HG03432 (cell line): Measurements from ENCODE around the gene ZNF22.
A peak's percentile ranks its signal among the peaks of the same experiment; 100 is the strongest.
"Not testable (repeated sequence)": the region's sequence is repeated elsewhere in the genome, so short reads cannot be mapped to it uniquely, and the experiment has no call there.

ENCODE experiments used
- ATAC-seq: cut with Tn5 transposase; IDR thresholded peaks from one replicate; pipeline ENCODE4 v1.9.1; 2021; ENCODE audit warnings: mild to moderate bottlenecking, moderate library complexity; ENCODE audit not compliant: unreplicated experiment

ZNF22 gene

DNA sequence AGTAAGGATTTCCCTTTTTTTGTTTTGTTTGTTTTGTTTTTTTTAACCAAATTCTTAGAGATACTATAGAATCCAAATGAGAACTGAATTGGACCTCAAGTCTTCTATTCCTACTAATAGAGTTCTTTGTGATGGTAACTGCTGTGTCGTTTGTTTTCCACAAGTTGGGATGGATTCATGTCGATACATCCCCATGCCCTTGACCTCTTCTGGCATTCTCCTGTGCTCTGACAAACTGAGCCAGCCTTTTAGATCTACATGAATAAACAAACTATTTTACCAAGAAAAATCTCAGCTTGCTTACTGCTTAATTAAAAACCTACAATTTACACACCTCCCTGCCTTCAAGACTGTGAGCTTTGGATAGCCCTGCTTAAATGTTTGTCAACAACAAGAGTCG lies 3.9 kb downstream of the ZNF22 start:
- ATAC-seq = no peak

DNA sequence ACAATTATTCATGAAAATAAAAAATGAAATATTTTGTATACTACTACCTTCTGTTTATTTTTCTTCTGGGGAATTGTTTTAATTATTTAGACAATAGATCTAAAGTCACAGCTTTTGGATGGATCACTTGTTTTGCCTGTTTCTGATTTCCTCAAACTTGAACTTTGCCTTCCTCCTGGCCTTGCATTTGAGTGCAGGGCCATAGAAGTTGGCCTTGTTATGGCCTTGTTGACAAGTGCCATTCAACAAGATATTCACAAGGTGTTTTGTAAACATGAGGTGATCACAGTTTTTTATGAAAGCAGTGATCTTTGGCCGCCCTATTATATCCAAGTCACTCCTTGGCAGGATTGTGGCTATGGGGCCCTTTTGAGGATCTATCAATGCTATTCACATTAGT lies 4.6 kb downstream of the ZNF22 start:
- no peak for ATAC-seq

- no peak for ATAC-seq
These were observed 5.7 kb downstream of the ZNF22 start for GRCh38 chr10:45006276-45007030.

DNA sequence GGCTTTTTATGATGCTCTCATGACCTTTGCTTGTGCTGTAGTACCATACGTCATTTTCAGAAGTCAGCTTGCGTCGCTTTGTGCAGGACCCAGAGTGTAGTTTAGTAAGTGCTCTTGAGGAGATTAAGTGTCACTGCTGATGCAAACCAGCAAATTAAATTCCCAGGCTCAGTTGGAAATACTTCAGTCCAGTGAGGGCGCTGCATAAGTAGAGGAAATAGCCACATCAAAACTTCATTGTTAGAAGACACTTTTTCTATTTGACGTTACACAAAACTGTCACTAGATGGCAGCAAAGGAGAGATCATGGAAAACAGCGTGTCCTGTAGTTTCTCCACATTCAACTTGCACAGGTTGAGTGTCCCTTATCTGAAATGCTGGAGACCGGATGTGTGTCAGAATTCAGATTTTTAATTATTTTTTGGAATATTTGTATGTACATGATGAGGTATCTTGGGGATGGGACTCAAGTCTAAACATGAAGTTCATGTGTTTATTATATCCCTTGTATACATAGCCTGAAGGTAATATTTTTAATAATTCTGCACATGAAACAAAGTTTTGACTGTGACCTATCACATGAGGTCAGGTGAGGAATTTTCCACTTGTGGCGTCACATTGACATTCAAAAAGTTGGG lies 7.9 kb downstream of the ZNF22 start:
- peak; percentile 86 for ATAC-seq

GRCh38 chr10:45014557-45014956 lies 13.8 kb downstream of the ZNF22 start:
- ATAC-seq = not testable (repeated sequence)

DNA sequence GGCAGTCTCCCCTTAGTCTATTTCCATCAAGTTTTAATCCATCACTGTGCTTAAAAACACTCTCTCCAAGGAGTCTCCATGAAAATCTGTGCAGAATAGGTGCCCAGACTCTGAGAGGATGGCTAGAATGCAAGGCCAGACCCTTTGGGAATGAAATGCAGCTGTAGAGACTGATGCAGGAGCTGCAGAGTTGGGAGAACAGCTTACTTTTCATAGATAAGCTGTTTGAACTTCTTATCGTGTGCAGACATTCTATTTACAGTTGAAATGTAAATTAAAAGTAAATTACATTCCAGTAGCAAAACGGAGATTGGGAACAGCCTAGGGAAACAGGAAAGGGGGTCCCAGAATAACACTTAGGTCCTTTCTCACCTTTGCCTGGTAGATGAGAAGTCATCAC lies 14.9 kb downstream of the ZNF22 start:
- no peak for ATAC-seq

- no peak for ATAC-seq
These were observed 22.7 kb downstream of the ZNF22 start for GRCh38 chr10:45023426-45023825.

DNA sequence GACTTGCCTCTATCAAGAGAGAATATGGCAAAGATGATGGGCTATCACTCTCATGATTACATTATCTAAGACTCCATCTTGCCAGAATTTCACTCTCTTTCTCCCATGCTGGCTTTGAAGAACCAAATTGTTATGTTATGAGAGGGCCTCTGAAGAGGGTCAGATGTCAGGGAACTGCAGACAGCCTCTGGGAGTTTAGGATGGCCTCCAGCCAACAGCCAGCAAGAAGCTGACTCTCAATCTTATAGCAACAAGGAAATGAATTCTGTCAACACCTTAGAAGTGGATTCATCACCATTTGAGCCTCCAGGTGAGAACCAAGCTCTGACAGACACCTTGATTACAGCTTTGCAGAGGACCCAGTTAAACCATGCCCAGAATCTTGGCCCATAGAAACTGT lies 33.6 kb downstream of the ZNF22 start:
- ATAC-seq = no peak

GRCh38 chr10:45035673-45036072 lies 35.0 kb downstream of the ZNF22 start:
- no peak for ATAC-seq

DNA sequence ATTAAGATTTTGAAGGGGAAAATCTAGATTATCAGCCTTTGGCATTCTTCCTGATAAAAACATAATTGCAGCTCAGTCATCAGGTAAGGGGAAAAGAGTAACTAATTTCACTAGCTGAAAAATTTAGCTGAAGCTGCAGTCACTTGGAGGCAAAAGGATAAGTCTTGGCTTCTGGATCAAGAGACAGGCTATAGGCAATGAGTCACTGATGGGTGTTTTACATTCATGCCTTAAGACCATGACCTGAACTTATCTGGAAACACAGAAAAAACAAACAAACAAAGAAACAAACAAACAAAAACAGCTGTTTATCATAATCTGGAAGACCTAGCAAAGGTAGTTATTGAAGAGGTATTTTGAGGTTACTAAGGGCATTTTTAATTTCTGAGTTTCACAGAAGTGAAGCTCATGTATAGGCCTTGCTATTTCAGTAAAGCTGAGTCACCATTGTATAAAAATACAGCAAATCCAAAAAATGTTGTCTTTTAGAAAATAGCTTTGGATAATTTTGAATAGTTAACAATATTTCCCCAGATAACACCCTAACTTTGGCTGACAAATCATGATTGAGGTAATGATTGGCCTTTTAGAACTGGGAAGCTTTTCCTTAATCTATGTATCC lies 40.3 kb downstream of the ZNF22 start:
- no peak for ATAC-seq

DNA sequence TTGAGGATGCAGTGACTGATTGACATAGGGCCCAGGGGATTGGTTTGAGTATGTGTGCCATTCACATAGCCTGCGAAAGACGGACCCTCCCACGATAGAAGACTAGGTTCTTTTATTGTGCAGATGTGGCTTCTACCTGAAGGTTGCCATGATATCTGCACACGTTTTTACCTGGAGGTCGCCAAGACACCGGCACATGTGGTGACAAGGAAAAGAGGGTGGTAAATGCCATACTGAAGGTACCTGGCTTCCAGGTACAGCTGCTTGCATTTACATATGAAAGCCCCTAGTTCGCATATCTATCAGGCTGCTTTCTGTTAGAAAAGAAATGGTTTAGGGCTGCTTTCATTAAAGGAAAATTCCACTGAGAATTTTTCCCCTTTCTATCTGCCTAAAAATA lies 43.6 kb downstream of the ZNF22 start:
- ATAC-seq = no peak

DNA sequence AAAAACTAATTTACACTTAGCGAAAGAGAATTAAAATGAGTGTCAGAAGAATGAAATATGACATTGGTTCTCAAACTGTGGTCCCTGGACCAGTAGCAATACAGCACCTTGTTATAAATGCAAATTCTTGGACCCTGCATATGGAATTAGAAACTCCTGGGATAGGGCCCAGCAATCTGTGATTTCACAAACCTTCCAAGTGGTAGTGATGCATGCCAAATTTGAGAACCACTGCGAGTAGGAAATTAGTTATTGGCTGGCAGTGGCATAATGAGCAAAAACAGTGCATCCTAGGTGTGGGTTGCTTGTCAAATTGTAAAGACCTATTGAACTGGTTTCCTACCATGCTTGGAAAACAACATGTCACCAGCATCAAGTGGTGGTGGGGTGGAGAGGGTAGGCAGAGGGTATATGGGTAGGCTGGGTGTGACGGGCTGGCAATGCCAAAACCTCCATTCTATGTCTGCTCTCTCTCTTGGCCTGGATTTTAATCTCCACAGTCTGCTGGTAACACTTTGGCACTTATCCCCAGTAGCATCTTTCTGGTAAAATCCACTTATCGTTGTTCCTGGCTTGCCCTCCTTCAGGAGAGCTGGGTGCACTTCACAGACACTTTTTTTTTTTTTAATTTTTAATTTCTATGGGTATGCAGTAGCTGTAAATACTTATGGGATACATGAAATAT lies 50.0 kb downstream of the ZNF22 start:
- ATAC-seq = no peak

GRCh38 chr10:45052700-45053099 lies 52.0 kb downstream of the ZNF22 start:
- ATAC-seq = peak; percentile 55

- no peak for ATAC-seq
These were observed 52.9 kb downstream of the ZNF22 start for GRCh38 chr10:45053569-45054100.
